Measurements from ENCODE around the gene IDI1. TPM values are rescaled to one million over a fixed set of nuclear protein-coding genes. Genes with fewer than 3 reads are reported as not detected.

IDI1 gene
- polyA plus RNA-seq, 1 of the 3 experiments (the other 2 are of a cell fraction), result 15.9 TPM

- Histone ChIP-seq H3K9me2 (no peaks in the 10 kb centered on the region), H3K27ac (ENCODE audit: low read depth in 2 of 2, low read length in 1 of 2) (no peak overlapping the region), H3K4me1 (ENCODE audit: control insufficient read depth in 1 of 2, insufficient read depth in 2 of 2, low read depth in 1 of 2, low read length in 1 of 2) (no peaks in the 10 kb centered on the region; a peak in 1 of 4 replicates), H3K9ac (no peak overlapping the region), H3K9me3 (no peaks in the 10 kb centered on the region), H2AFZ (ENCODE audit: low read depth) (no peak overlapping the region), H4K20me1 (ENCODE audit: insufficient read depth) (no peaks in the 10 kb centered on the region), H3F3A (replicated peaks; ENCODE audit: insufficient read depth) (no peaks in the 10 kb centered on the region), H3K4me2 (no peak overlapping the region), H3K36me3 (replicated peaks in 1 of 2; ENCODE audit: control insufficient read depth in 1 of 2, insufficient read depth in 2 of 2, low read length in 1 of 2) (peaks cover 41 to 81% of the 10 kb centered on the region in 2 experiments), H3K79me2 (ENCODE audit: insufficient read depth) (no peaks in the 10 kb centered on the region), H3K4me3 (ENCODE audit: low read depth in 2 of 2, low read length in 1 of 2) (no peak overlapping the region), H3K27me3 (ENCODE audit: insufficient read depth) (no peaks in the 10 kb centered on the region)
- POLR2A ChIA-PET, result no interaction called here
- no peak for DNase-seq
- CTCF ChIA-PET, result interaction anchor here (0.8 kb wide), 1 partner anchor 8 kb away, joined by 4 read pairs; no protein-coding TSS in a partner anchor
- WGBS (ENCODE audit: low lambda C conversion rate), result 96% methylated on average over 17 of the region's 17 CpGs
- TF ChIP-seq ZBTB33 (IDR thresholded peaks at IDR 0.05; ENCODE audit: borderline replicate concordance, low read depth) (no peak), TEAD4 (IDR thresholded peaks at IDR 0.05; ENCODE audit: borderline replicate concordance, insufficient read depth) (no peak), NRF1 (IDR thresholded peaks at IDR 0.05; ENCODE audit: low read depth, low read length) (no peak), RAD21 (IDR thresholded peaks at IDR 0.05; ENCODE audit: low read length) (no peak), FOXM1 (IDR thresholded peaks at IDR 0.05; ENCODE audit: low read depth) (no peak), FOSL2 (IDR thresholded peaks at IDR 0.05; ENCODE audit: borderline replicate concordance, low read depth) (no peak), MXI1 (IDR thresholded peaks at IDR 0.05; ENCODE audit: low read depth, low read length) (no peak), TCF12 (IDR thresholded peaks at IDR 0.05) (no peak), SIN3A (IDR thresholded peaks at IDR 0.05; ENCODE audit: borderline replicate concordance, low read depth, low read length) (no peak), EP300 (IDR thresholded peaks at IDR 0.05; ENCODE audit: borderline replicate concordance in 1 of 2, low read depth in 1 of 2, low read length in 1 of 2) (no peak), EZH2phosphoT487 (IDR thresholded peaks at IDR 0.05; ENCODE audit: borderline replicate concordance, low read depth) (no peak), RCOR1 (IDR thresholded peaks at IDR 0.05; ENCODE audit: low read length) (no peak)
Measured at GRCh38 chr10:1083581-1083980, 34.7 kb upstream of the IDI1 start.

GRCh38 chr10:1078668-1079067 lies 29.7 kb upstream of the IDI1 start:
- TF ChIP-seq RFX5 (IDR thresholded peaks at IDR 0.05; ENCODE audit: low read length) (no peak), RAD21 (IDR thresholded peaks at IDR 0.05; ENCODE audit: low read length) (no peak), FOXJ3 (CRISPR knock-in tag; IDR thresholded peaks at IDR 0.05) (no peak), USF1 (IDR thresholded peaks at IDR 0.05; ENCODE audit: borderline replicate concordance, low read depth) (no peak), RXRA (IDR thresholded peaks at IDR 0.05; ENCODE audit: borderline replicate concordance, low read depth) (no peak), MAX (IDR thresholded peaks at IDR 0.05; ENCODE audit: low read depth) (no peak), JUND (IDR thresholded peaks at IDR 0.05) (no peak), USF2 (IDR thresholded peaks at IDR 0.05; ENCODE audit: borderline replicate concordance, low read depth, low read length) (no peak), TCF12 (IDR thresholded peaks at IDR 0.05) (no peak), CHD2 (IDR thresholded peaks at IDR 0.05; ENCODE audit: low read length, partially characterized antibody) (no peak), EZH2phosphoT487 (IDR thresholded peaks at IDR 0.05; ENCODE audit: borderline replicate concordance, low read depth) (no peak), ELF1 (IDR thresholded peaks at IDR 0.05) (no peak), EP300 (IDR thresholded peaks at IDR 0.05; ENCODE audit: borderline replicate concordance in 1 of 2, low read depth in 1 of 2, low read length in 1 of 2) (no peak), TAF1 (IDR thresholded peaks at IDR 0.05; ENCODE audit: borderline replicate concordance, low read depth, low read length) (no peak), MXI1 (IDR thresholded peaks at IDR 0.05; ENCODE audit: low read depth, low read length) (no peak)
- H3K9me3 ChIP-seq, result no peaks in the 10 kb centered on the region
- H2AFZ ChIP-seq (ENCODE audit: low read depth), result no peak overlapping the region
- no peaks in the 10 kb centered on the region for H3K9me2 ChIP-seq
- H3K36me3 ChIP-seq (replicated peaks in 1 of 2; ENCODE audit: control insufficient read depth in 1 of 2, insufficient read depth in 2 of 2, low read length in 1 of 2), result peaks cover 28 to 53% of the 10 kb centered on the region in 2 experiments
- no peak overlapping the region for H3K27ac ChIP-seq (ENCODE audit: low read depth in 2 of 2, low read length in 1 of 2)
- ChIA-PET CTCF (no interaction called here), POLR2A (no interaction called here)
- H3K4me3 ChIP-seq (ENCODE audit: low read depth in 2 of 2, low read length in 1 of 2), result no peak overlapping the region
- H3K9ac ChIP-seq, result no peak overlapping the region
- no peaks in the 10 kb centered on the region for H3K27me3 ChIP-seq (ENCODE audit: insufficient read depth)
- DNase-seq, result no peak
- no peak overlapping the region for H3K4me2 ChIP-seq
- peaks cover 18% of the 10 kb centered on the region for H3K79me2 ChIP-seq (ENCODE audit: insufficient read depth)
- H3K4me1 ChIP-seq (ENCODE audit: control insufficient read depth in 1 of 2, insufficient read depth in 2 of 2, low read depth in 1 of 2, low read length in 1 of 2), result no peaks in the 10 kb centered on the region
- no peaks in the 10 kb centered on the region for H3F3A ChIP-seq (replicated peaks; ENCODE audit: insufficient read depth)
- H4K20me1 ChIP-seq (ENCODE audit: insufficient read depth), result no peaks in the 10 kb centered on the region
